ENCODE data around the gene CCL27.

DNA sequence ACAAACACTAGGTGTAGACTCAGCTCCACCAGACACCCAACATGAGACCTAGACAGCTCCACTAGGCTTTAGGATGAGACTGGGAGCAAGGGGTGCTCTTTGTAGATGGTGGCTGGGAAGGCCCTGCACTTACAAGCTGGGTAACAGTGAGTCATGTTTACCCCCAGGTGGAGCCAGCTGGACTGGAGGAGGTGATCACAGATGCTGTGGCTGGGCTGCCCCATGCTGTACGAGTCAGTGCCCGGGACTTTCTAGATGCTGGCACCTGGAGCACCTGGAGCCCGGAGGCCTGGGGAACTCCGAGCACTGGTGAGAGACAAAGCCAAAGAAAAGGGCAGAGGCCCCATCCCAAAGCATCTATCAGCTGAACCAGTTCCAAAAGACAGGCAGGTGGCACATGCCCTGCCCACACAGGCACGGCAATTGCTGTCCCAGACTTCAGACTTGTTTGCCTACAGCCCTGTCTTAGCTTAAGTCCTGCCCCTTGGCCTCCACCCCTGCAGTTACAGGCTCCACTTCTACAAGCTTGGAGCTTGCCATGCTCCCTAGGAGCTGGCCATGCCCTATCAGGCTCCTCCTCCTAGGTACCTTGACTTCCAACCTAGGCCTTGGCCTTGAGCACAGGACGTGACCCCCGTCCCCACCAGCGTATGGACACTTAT lies 2.7 kb downstream of the CCL27 start:
- TF ChIP-seq, protein P1, sequence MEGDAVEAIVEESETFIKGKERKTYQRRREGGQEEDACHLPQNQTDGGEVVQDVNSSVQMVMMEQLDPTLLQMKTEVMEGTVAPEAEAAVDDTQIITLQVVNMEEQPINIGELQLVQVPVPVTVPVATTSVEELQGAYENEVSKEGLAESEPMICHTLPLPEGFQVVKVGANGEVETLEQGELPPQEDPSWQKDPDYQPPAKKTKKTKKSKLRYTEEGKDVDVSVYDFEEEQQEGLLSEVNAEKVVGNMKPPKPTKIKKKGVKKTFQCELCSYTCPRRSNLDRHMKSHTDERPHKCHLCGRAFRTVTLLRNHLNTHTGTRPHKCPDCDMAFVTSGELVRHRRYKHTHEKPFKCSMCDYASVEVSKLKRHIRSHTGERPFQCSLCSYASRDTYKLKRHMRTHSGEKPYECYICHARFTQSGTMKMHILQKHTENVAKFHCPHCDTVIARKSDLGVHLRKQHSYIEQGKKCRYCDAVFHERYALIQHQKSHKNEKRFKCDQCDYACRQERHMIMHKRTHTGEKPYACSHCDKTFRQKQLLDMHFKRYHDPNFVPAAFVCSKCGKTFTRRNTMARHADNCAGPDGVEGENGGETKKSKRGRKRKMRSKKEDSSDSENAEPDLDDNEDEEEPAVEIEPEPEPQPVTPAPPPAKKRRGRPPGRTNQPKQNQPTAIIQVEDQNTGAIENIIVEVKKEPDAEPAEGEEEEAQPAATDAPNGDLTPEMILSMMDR (IDR thresholded peaks at IDR 0.05): no peak
- no peak for TF ChIP-seq POLR2A (IDR thresholded peaks at IDR 0.05)

Data from vagina (tissue), 2 donors.